Fibroblast of lung (primary cell): Measurements from ENCODE around the gene IMMP2L. TPM values are rescaled to one million over a fixed set of nuclear protein-coding genes. Genes with fewer than 3 reads are reported as not detected.

Source experiments
- DNase-seq, 2 donors: peaks; one replicate each; pipeline versions ENCODE4 v3.0.0 to v3.0.0-alpha.2; 2010; ENCODE audit warnings: low read depth in 2 of 2
- H2AFZ ChIP-seq: 2 replicates; pipeline ENCODE4 v1.5.1; 2012; ENCODE audit warnings: low read length, control low read depth, inconsistent platforms
- H3K27ac ChIP-seq: 2 replicates; pipeline ENCODE4 v1.5.1; 2011; ENCODE audit warnings: low read length, control low read depth; ENCODE audit not compliant: insufficient read depth
- H3K27me3 ChIP-seq: 2 replicates; pipeline ENCODE4 v1.5.1; 2011; ENCODE audit warnings: mild to moderate bottlenecking, low read length; ENCODE audit not compliant: control insufficient read depth, insufficient read depth
- H3K36me3 ChIP-seq: 2 replicates; pipeline ENCODE4 v1.5.1; 2011; ENCODE audit warnings: low read length; ENCODE audit not compliant: control insufficient read depth, insufficient read depth
- H3K4me1 ChIP-seq: 2 replicates; pipeline ENCODE4 v1.5.1; 2011; ENCODE audit warnings: low read length; ENCODE audit not compliant: control insufficient read depth, insufficient read depth; ENCODE audit errors: extremely low read depth
- H3K4me2 ChIP-seq: 2 replicates; pipeline ENCODE4 v1.5.1; 2011; ENCODE audit warnings: low read length, control low read depth; ENCODE audit not compliant: insufficient read depth; ENCODE audit errors: extremely low read depth
- H3K4me3 ChIP-seq, 4 experiments: fragments of 200-600 bp in 1 of 4; sonication (generic) in 1 of 4; replicated peaks in 1 of 4; 2 replicates each; pipeline ENCODE4 v1.5.1; 2011 to 2016; ENCODE audit warnings: low read length in 4 of 4, low read depth in 3 of 4, mild to moderate bottlenecking in 3 of 4, control low read depth in 2 of 4, inconsistent platforms in 1 of 4, mixed read lengths in 1 of 4; ENCODE audit not compliant: insufficient read depth in 1 of 4; ENCODE audit errors: control extremely low read depth in 1 of 4
- H3K79me2 ChIP-seq: 2 replicates; pipeline ENCODE4 v1.5.1; 2012; ENCODE audit warnings: mild to moderate bottlenecking, low read length, inconsistent platforms; ENCODE audit not compliant: control insufficient read depth, insufficient read depth
- H3K9ac ChIP-seq: 2 replicates; pipeline ENCODE4 v1.5.1; 2011; ENCODE audit warnings: mild to moderate bottlenecking, low read length, control low read depth; ENCODE audit not compliant: insufficient read depth
- H3K9me3 ChIP-seq: 2 replicates; pipeline ENCODE4 v1.5.1; 2012; ENCODE audit warnings: low read depth, low read length; ENCODE audit not compliant: control insufficient read depth, insufficient read depth
- H4K20me1 ChIP-seq: 2 replicates; pipeline ENCODE4 v1.5.1; 2011; ENCODE audit warnings: low read length; ENCODE audit not compliant: control insufficient read depth, insufficient read depth; ENCODE audit errors: extremely low read depth
- CTCF ChIP-seq, 2 donors: IDR thresholded peaks in 1 of 2; conservative IDR thresholded peaks in 1 of 2; 1 replicate in 1 of 2; 2 replicates in 1 of 2; pipeline ENCODE4 v1.5.1; 2011 to 2012; ENCODE audit warnings: low read length in 2 of 2, control low read depth in 1 of 2, inconsistent platforms in 1 of 2, low read depth in 1 of 2, mild to moderate bottlenecking in 1 of 2
- EZH2 ChIP-seq: IDR thresholded peaks from 2 replicates; pipeline ENCODE4 v1.5.1; 2012; ENCODE audit warnings: low read length, control low read depth, mild to moderate bottlenecking; ENCODE audit errors: missing control alignments
- polyA plus RNA-seq, 2 donors: library from polyadenylated mRNA; depleted of rRNA in 1 of 2; stranded (reverse) in 1 of 2; unstranded in 1 of 2; fragments of >200 nt; gene quantifications; 2 replicates each; pipeline ENCODE4 v1.2.1, GENCODE V29; 2011 to 2012; ENCODE audit warnings: missing spikeins in 1 of 2
- total RNA-seq: library from RNA; depleted of rRNA; stranded (reverse); fragments of >200 nt; gene quantifications from 2 replicates; pipeline ENCODE4 v1.2.1, GENCODE V29; 2014

The IMMP2L gene
- total and polyA plus RNA-seq, 2 donors (not counting 1 experiment from before 2014, with no cell fraction given), result 6.9 to 14.4 TPM

- Histone ChIP-seq H3K9ac (no peak overlapping the region), H3K79me2 (no peaks in the 10 kb centered on the region), H3K4me3 (no peak overlapping the region), H3K36me3 (no peaks in the 10 kb centered on the region), H3K4me1 (no peaks in the 10 kb centered on the region), H2AFZ (no peak overlapping the region), H3K4me2 (no peak overlapping the region), H3K27ac (no peak overlapping the region), H3K9me3 (no peaks in the 10 kb centered on the region), H4K20me1 (no peaks in the 10 kb centered on the region), H3K27me3 (no peaks in the 10 kb centered on the region)
- TF ChIP-seq EZH2 (no peak), CTCF (conservative IDR thresholded peaks at IDR 0.05 in 1 of 2, IDR thresholded peaks at IDR 0.05 in 1 of 2; ENCODE audit: low read depth in 1 of 2, low read length in 2 of 2) (no peak)
- no peak for DNase-seq
These were observed 170.0 kb downstream of the IMMP2L start for GRCh38 chr7:111392294-111392693.

GRCh38 chr7:111390000-111390399 lies 172.3 kb downstream of the IMMP2L start:
- Histone ChIP-seq H3K27me3 (no peaks in the 10 kb centered on the region), H4K20me1 (no peaks in the 10 kb centered on the region), H3K79me2 (no peaks in the 10 kb centered on the region), H3K27ac (no peak overlapping the region), H3K36me3 (no peaks in the 10 kb centered on the region), H3K9me3 (no peaks in the 10 kb centered on the region), H3K4me3 (no peak overlapping the region), H3K9ac (no peak overlapping the region), H3K4me1 (no peaks in the 10 kb centered on the region), H3K4me2 (no peak overlapping the region), H2AFZ (no peak overlapping the region)
- DNase-seq, result no peak
- no peak for TF ChIP-seq CTCF (conservative IDR thresholded peaks at IDR 0.05 in 1 of 2, IDR thresholded peaks at IDR 0.05 in 1 of 2; ENCODE audit: low read depth in 1 of 2, low read length in 2 of 2)
- TF ChIP-seq EZH2, result no peak

- no peaks in the 10 kb centered on the region for H3K27me3 ChIP-seq
- no peaks in the 10 kb centered on the region for H3K36me3 ChIP-seq
- no peaks in the 10 kb centered on the region for H3K9me3 ChIP-seq
- no peak for DNase-seq
- no peak overlapping the region for H3K9ac ChIP-seq
- no peak overlapping the region for H2AFZ ChIP-seq
- H3K4me1 ChIP-seq, result peaks cover 5% of the 10 kb centered on the region
- no peak overlapping the region for H3K4me2 ChIP-seq
- no peak overlapping the region for H3K27ac ChIP-seq
- no peak overlapping the region for H3K4me3 ChIP-seq
- no peak for TF ChIP-seq CTCF (conservative IDR thresholded peaks at IDR 0.05 in 1 of 2, IDR thresholded peaks at IDR 0.05 in 1 of 2; ENCODE audit: low read depth in 1 of 2, low read length in 2 of 2)
- no peak for TF ChIP-seq EZH2
- no peaks in the 10 kb centered on the region for H3K79me2 ChIP-seq
- H4K20me1 ChIP-seq, result no peaks in the 10 kb centered on the region
These were observed 173.4 kb downstream of the IMMP2L start for GRCh38 chr7:111388912-111389311.
